Measurements from ENCODE around the gene SLFN12L. TPM values are rescaled to one million over a fixed set of nuclear protein-coding genes. Genes with fewer than 3 reads are reported as not detected.

Gene SLFN12L
- total and polyA plus RNA-seq, 9 of the 15 experiments (the other 6 are each of a cell fraction or from before 2014, with no cell fraction given): 0.04 to 0.31 (median 0.08) TPM; not detected in 3

DNA sequence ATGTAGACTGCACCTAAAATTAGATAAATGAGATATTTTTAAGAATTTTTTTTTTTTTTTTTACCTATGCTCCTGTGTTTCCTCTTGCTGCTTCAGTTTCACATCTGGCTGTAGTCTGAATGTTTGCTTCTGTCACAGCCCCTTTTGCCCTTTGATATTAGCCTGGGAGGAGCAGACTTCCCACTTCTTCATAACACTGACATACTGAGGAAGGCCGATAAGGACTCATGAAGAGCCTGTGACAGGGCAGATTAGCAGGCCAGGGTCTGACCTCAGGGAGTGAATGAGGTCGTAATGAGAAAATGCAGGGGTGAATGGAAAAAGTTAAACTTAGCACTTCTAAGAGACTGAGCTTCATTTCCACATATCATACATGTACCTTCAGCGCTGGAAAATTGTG, 23.2 kb upstream of the SLFN12L start, which contains the start of gene SLFN14 (continued):
- TF ChIP-seq ZBTB11 (CRISPR knock-in tag; IDR thresholded peaks at IDR 0.05) (peak in 1 of 3 experiments; percentile 59; a peak in 2 of 6 replicates), JUND (IDR thresholded peaks at IDR 0.05; ENCODE audit: borderline replicate concordance, low read depth, low read length) (peak; percentile 88), JUND (tag; IDR thresholded peaks at IDR 0.05; ENCODE audit: borderline replicate concordance, low read depth, low read length) (peak; percentile 76; the same call in 1 of the 3 replicates), CHCHD3 (CRISPR knock-in tag; IDR thresholded peaks at IDR 0.05) (peak; percentile 60; the same call in 1 of the 2 replicates), CBX3 (IDR thresholded peaks at IDR 0.05; ENCODE audit: borderline replicate concordance in 1 of 2, low read length in 2 of 2) (peak in 1 of 2 experiments; percentile 91; a peak in 2 of 3 replicates), TBP (optimal IDR thresholded peaks at IDR 0.05; ENCODE audit: low read depth, low read length) (peak; percentile 79), ZNF184 (CRISPR knock-in tag; IDR thresholded peaks at IDR 0.05) (no peak)
- TF ChIP-seq, protein P1, sequence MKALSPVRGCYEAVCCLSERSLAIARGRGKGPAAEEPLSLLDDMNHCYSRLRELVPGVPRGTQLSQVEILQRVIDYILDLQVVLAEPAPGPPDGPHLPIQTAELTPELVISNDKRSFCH (CRISPR knock-in tag; IDR thresholded peaks at IDR 0.05): no peak
- TF ChIP-seq, protein P1 (tag; IDR thresholded peaks at IDR 0.05): 0 out of 2 replicates have a peak, but pooled peaks have one; percentile 36
- TF ChIP-seq, protein P2, sequence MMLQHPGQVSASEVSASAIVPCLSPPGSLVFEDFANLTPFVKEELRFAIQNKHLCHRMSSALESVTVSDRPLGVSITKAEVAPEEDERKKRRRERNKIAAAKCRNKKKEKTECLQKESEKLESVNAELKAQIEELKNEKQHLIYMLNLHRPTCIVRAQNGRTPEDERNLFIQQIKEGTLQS (IDR thresholded peaks at IDR 0.05): peak; percentile 65; the same call in 1 of the 2 replicates
- TF ChIP-seq, protein P2 (CRISPR knock-in tag; conservative IDR thresholded peaks at IDR 0.05): peak; percentile 71; the same call in 1 of the 2 replicates

All from K562 (cell line).